WTC11 (cell line): ENCODE results near the gene APLN. TPM values are rescaled to one million over a fixed set of nuclear protein-coding genes. Genes with fewer than 3 reads are reported as not detected.

Experiments used
- ATAC-seq: fragments of 200-7000 bp; cut with Tn5 transposase; 2 replicates; pipeline ENCODE4 v1.10.0; 2021; ENCODE audit warnings: mild to moderate bottlenecking, moderate library complexity
- CTCF ChIA-PET: fragments of 300-600 bp; sonication (Branson Sonifier 250); formaldehyde crosslinking; loops from one replicate; lab custom pipeline; 2021; ENCODE audit warnings: antibody characterized with exemption; lab: Charles Lee
- POLR2A ChIA-PET: fragments of 350-600 bp; sonication (Branson Sonifier 250); formaldehyde crosslinking; loops from one replicate; lab custom pipeline; 2021; ENCODE audit warnings: antibody characterized with exemption; lab: Charles Lee
- DNase-seq: peaks from one replicate; pipeline ENCODE4 v3.0.0; 2021; ENCODE audit warnings: low spot score
- H3K27ac Mint-ChIP-seq: 2 replicates; pipeline ENCODE4 v1.8.0; 2021; ENCODE audit warnings: mixed read lengths
- H3K27me3 Mint-ChIP-seq: 2 replicates; pipeline ENCODE4 v1.8.0; 2021; ENCODE audit warnings: low read depth, mild to moderate bottlenecking, moderate library complexity, mixed read lengths
- H3K36me3 Mint-ChIP-seq: 2 replicates; pipeline ENCODE4 v1.8.0; 2021; ENCODE audit warnings: mixed read lengths
- H3K4me1 Mint-ChIP-seq: 2 replicates; pipeline ENCODE4 v1.8.0; 2022; ENCODE audit warnings: mixed read lengths
- H3K4me3 Mint-ChIP-seq: 2 replicates; pipeline ENCODE4 v1.8.0; 2021; ENCODE audit warnings: mild to moderate bottlenecking, moderate library complexity, mixed read lengths
- H3K9me3 Mint-ChIP-seq: 2 replicates; pipeline ENCODE4 v1.8.0; 2021; ENCODE audit warnings: mixed read lengths
- FOXK1 ChIP-seq: sonication (generic); formaldehyde crosslinking; IDR thresholded peaks from 2 replicates; pipeline ENCODE4 v1.8.0; 2022; ENCODE audit warnings: mild to moderate bottlenecking, moderate library complexity, missing genetic modification reagents
- NFYB ChIP-seq: sonication (generic); formaldehyde crosslinking; conservative IDR thresholded peaks from 2 replicates; pipeline ENCODE4 v1.8.0; 2022; ENCODE audit warnings: low read depth, missing genetic modification reagents
- TEAD4 ChIP-seq: sonication (generic); formaldehyde crosslinking; IDR thresholded peaks from 2 replicates; pipeline ENCODE4 v1.8.0; 2022; ENCODE audit warnings: mild to moderate bottlenecking, missing genetic modification reagents
- total RNA-seq: library from RNA; stranded (reverse); gene quantifications from 3 replicates; pipeline ENCODE4 v1.2.3, GENCODE V29; 2021
- TF ChIP-seq, protein P1 (sequence below): fragments of 250-450 bp; sonication (Bioruptor Pico); IDR thresholded peaks from 2 replicates; pipeline ENCODE4 v1.9.0; 2021; ENCODE audit warnings: mild to moderate bottlenecking
- TF ChIP-seq, protein P2 (sequence below): fragments of 250-450 bp; sonication (Bioruptor Pico); IDR thresholded peaks from 2 replicates; pipeline ENCODE4 v1.9.0; 2021; ENCODE audit warnings: moderate library complexity, mild to moderate bottlenecking, inconsistent platforms, borderline replicate concordance
- TF ChIP-seq, protein P3 (sequence below): sonication (generic); formaldehyde crosslinking; IDR thresholded peaks from 2 replicates; pipeline ENCODE4 v1.8.1; 2022; ENCODE audit warnings: missing genetic modification reagents, borderline replicate concordance
- TF ChIP-seq, protein P4 (sequence below): fragments of 250-450 bp; sonication (Bioruptor Pico); IDR thresholded peaks from 2 replicates; pipeline ENCODE4 v2.1.2; 2022; ENCODE audit warnings: mild to moderate bottlenecking, moderate library complexity
- TF ChIP-seq, protein P5 (sequence below): sonication (generic); formaldehyde crosslinking; IDR thresholded peaks from 2 replicates; pipeline ENCODE4 v1.8.1; 2023; ENCODE audit warnings: mild to moderate bottlenecking, missing genetic modification reagents, borderline replicate concordance
- TF ChIP-seq, protein P6 (sequence below): fragments of 200-600 bp; IDR thresholded peaks from 2 replicates; pipeline ENCODE4 v1.8.0; 2022; ENCODE audit warnings: antibody characterized with exemption

The APLN gene
- total RNA-seq, 1 experiment from 2014 or later: 4.2 TPM

DNA sequence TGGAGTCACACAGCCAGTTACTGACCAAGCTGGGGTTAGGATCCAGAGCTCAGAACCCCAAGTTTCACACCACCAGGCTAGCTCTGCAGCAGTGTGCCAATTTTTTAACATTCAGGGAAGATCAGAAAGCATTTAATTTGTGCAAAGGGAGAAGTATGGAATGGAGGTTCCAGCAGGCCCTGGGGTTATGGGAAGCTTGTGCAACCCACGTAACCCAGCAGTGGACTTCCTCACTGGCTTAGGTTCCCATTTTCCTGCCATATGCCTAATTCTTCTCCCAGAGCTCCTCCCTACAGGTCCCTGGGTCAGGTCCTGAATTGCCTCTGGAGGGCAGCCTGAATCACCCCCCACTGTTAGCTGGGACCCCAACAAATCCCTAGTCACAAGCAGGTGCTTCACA, 14.0 kb downstream of the APLN start:
- ChIA-PET CTCF (interaction anchor here (0.6 to 6.4 kb wide), 3 partner anchors 14 to 86 kb away, joined by 3 to 76 read pairs (median 5); partner anchors contain the start of gene APLN), POLR2A (no interaction called here)
- Mint-ChIP-seq H3K4me3 (no peak overlapping the region), H3K9me3 (0 out of 2 replicates have a peak, but pooled peaks cover 3% of the 10 kb centered on the region), H3K27me3 (no peaks in the 10 kb centered on the region), H3K27ac (no peak overlapping the region), H3K36me3 (no peaks in the 10 kb centered on the region), H3K4me1 (peaks cover 8% of the 10 kb centered on the region)
- DNase-seq (no peak), ATAC-seq (no peak)
- TF ChIP-seq TEAD4 (CRISPR knock-in tag) (no peak), FOXK1 (CRISPR knock-in tag) (no peak)
- TF ChIP-seq, protein P1, sequence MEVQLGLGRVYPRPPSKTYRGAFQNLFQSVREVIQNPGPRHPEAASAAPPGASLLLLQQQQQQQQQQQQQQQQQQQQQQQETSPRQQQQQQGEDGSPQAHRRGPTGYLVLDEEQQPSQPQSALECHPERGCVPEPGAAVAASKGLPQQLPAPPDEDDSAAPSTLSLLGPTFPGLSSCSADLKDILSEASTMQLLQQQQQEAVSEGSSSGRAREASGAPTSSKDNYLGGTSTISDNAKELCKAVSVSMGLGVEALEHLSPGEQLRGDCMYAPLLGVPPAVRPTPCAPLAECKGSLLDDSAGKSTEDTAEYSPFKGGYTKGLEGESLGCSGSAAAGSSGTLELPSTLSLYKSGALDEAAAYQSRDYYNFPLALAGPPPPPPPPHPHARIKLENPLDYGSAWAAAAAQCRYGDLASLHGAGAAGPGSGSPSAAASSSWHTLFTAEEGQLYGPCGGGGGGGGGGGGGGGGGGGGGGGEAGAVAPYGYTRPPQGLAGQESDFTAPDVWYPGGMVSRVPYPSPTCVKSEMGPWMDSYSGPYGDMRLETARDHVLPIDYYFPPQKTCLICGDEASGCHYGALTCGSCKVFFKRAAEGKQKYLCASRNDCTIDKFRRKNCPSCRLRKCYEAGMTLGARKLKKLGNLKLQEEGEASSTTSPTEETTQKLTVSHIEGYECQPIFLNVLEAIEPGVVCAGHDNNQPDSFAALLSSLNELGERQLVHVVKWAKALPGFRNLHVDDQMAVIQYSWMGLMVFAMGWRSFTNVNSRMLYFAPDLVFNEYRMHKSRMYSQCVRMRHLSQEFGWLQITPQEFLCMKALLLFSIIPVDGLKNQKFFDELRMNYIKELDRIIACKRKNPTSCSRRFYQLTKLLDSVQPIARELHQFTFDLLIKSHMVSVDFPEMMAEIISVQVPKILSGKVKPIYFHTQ: no peak

DNA sequence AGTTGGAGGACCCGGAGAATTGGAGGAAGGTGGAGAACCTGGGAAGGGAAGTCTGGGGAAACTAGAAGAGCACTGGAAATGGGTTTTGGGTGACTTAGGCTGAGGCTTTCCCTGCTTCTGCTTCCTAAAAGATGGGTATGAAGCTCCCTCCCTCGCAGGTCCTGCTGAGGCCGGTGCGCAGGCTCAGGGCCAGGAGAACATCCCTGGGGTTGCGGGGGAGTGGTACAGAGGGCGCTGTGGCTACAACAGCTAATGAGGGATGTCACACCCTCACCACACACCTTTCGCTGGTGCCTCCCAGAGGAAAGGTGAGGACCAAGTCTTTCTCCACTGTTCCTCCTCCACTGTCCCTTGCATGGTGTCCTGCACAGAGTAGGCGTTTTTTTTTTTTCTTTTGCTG, 15.8 kb downstream of the APLN start:
- no peak overlapping the region for H3K4me3 Mint-ChIP-seq
- H3K9me3 Mint-ChIP-seq: 0 out of 2 replicates have a peak, but pooled peaks cover 3% of the 10 kb centered on the region
- ChIA-PET CTCF (interaction anchor here (0.8 to 6.4 kb wide), 12 partner anchors 11 to 117 kb away, joined by 3 to 76 read pairs (median 4); partner anchors contain the start of gene APLN), POLR2A (no interaction called here)
- H3K36me3 Mint-ChIP-seq: no peaks in the 10 kb centered on the region
- DNase-seq (peak; percentile 20), ATAC-seq (peak; percentile 70)
- H3K27ac Mint-ChIP-seq: no peak overlapping the region
- H3K4me1 Mint-ChIP-seq: peaks cover 12% of the 10 kb centered on the region
- TF ChIP-seq NFYB (CRISPR knock-in tag): no peak
- TF ChIP-seq, protein P2, sequence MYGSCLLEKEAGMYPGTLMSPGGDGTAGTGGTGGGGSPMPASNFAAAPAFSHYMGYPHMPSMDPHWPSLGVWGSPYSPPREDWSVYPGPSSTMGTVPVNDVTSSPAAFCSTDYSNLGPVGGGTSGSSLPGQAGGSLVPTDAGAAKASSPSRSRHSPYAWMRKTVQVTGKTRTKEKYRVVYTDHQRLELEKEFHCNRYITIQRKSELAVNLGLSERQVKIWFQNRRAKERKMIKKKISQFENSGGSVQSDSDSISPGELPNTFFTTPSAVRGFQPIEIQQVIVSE: no peak
- no peaks in the 10 kb centered on the region for H3K27me3 Mint-ChIP-seq

DNA sequence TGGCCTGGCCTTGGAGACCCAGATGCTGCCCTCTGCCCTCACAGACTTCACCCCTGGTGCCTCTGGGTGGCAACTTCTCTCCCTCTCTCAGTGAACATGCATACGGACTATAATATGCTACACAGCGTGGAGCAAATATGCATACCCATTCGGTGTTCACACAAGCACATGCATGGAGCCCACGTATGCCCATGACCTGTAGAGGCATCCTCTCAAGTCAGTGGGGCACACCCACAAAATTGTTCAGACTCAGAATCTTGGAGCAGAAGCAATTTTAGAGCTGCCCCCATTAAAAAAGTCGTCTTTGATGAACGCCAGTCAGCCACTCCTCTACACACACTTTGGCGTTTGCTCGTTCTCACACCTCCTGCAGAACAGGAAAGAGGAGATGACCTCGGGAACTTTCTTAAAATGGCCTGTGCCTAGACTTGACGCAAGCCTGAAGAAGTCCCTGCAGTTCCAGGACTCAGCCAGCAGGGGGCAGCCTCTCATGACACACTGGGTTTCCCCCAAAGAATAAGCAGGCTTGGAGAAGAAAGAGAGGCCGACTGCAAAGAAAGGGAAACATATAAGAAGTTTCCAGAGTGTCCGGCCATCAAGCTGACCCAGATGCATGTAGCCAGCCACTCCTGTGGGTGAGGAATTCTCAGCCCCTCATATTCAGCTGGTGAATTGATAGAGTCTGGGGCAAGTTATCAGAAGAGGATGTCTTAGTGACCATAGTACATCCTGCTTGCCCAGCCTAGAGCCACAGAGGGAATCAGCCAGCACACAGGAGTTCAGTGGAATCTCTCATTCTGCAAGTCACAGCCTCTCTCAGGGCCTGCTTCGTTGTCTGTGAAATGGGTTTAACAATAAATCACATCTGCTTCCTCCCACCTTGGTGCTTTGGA, 17.3 kb downstream of the APLN start:
- Mint-ChIP-seq H3K36me3 (no peaks in the 10 kb centered on the region), H3K27me3 (no peaks in the 10 kb centered on the region), H3K27ac (no peak overlapping the region), H3K9me3 (0 out of 2 replicates have a peak, but pooled peaks cover 3% of the 10 kb centered on the region), H3K4me3 (no peak overlapping the region), H3K4me1 (peaks cover 12% of the 10 kb centered on the region)
- ChIA-PET POLR2A (no interaction called here), CTCF (interaction anchor here (1.0 to 6.4 kb wide), 8 partner anchors 18 to 119 kb away, joined by 3 to 76 read pairs (median 5); partner anchors contain the start of gene APLN)
- peak; percentile 57 for ATAC-seq
- DNase-seq: peak; percentile 78
- TF ChIP-seq, protein P3, sequence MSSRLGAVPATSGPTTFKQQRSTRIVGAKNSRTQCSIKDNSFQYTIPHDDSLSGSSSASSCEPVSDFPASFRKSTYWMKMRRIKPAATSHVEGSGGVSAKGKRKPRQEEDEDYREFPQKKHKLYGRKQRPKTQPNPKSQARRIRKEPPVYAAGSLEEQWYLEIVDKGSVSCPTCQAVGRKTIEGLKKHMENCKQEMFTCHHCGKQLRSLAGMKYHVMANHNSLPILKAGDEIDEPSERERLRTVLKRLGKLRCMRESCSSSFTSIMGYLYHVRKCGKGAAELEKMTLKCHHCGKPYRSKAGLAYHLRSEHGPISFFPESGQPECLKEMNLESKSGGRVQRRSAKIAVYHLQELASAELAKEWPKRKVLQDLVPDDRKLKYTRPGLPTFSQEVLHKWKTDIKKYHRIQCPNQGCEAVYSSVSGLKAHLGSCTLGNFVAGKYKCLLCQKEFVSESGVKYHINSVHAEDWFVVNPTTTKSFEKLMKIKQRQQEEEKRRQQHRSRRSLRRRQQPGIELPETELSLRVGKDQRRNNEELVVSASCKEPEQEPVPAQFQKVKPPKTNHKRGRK: no peak
- TF ChIP-seq, protein P4, sequence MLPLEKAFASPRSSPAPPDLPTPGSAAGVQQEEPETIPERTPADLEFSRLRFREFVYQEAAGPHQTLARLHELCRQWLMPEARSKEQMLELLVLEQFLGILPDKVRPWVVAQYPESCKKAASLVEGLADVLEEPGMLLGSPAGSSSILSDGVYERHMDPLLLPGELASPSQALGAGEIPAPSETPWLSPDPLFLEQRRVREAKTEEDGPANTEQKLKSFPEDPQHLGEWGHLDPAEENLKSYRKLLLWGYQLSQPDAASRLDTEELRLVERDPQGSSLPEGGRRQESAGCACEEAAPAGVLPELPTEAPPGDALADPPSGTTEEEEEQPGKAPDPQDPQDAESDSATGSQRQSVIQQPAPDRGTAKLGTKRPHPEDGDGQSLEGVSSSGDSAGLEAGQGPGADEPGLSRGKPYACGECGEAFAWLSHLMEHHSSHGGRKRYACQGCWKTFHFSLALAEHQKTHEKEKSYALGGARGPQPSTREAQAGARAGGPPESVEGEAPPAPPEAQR (CRISPR knock-in tag): no peak
- TF ChIP-seq, protein P5, sequence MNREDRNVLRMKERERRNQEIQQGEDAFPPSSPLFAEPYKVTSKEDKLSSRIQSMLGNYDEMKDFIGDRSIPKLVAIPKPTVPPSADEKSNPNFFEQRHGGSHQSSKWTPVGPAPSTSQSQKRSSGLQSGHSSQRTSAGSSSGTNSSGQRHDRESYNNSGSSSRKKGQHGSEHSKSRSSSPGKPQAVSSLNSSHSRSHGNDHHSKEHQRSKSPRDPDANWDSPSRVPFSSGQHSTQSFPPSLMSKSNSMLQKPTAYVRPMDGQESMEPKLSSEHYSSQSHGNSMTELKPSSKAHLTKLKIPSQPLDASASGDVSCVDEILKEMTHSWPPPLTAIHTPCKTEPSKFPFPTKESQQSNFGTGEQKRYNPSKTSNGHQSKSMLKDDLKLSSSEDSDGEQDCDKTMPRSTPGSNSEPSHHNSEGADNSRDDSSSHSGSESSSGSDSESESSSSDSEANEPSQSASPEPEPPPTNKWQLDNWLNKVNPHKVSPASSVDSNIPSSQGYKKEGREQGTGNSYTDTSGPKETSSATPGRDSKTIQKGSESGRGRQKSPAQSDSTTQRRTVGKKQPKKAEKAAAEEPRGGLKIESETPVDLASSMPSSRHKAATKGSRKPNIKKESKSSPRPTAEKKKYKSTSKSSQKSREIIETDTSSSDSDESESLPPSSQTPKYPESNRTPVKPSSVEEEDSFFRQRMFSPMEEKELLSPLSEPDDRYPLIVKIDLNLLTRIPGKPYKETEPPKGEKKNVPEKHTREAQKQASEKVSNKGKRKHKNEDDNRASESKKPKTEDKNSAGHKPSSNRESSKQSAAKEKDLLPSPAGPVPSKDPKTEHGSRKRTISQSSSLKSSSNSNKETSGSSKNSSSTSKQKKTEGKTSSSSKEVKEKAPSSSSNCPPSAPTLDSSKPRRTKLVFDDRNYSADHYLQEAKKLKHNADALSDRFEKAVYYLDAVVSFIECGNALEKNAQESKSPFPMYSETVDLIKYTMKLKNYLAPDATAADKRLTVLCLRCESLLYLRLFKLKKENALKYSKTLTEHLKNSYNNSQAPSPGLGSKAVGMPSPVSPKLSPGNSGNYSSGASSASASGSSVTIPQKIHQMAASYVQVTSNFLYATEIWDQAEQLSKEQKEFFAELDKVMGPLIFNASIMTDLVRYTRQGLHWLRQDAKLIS: no peak
- TF ChIP-seq, protein P6, sequence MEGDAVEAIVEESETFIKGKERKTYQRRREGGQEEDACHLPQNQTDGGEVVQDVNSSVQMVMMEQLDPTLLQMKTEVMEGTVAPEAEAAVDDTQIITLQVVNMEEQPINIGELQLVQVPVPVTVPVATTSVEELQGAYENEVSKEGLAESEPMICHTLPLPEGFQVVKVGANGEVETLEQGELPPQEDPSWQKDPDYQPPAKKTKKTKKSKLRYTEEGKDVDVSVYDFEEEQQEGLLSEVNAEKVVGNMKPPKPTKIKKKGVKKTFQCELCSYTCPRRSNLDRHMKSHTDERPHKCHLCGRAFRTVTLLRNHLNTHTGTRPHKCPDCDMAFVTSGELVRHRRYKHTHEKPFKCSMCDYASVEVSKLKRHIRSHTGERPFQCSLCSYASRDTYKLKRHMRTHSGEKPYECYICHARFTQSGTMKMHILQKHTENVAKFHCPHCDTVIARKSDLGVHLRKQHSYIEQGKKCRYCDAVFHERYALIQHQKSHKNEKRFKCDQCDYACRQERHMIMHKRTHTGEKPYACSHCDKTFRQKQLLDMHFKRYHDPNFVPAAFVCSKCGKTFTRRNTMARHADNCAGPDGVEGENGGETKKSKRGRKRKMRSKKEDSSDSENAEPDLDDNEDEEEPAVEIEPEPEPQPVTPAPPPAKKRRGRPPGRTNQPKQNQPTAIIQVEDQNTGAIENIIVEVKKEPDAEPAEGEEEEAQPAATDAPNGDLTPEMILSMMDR: peak; percentile 87
